PC-9 (cell line): Measurements from ENCODE around the gene LSM11. TPM values are rescaled to one million over a fixed set of nuclear protein-coding genes. Genes with fewer than 3 reads are reported as not detected.
A peak's percentile ranks its signal among the peaks of the same experiment; 100 is the strongest.
"Not testable (repeated sequence)": the region's sequence is repeated elsewhere in the genome, so short reads cannot be mapped to it uniquely, and the experiment has no call there.

Source experiments
- Bru-seq: library from RNA; stranded (reverse); fragments of 400-500 nt; gene quantifications from one replicate; lab custom pipeline; 2021; lab: Mats Ljungman, UMichigan
- BruChase-seq, 2 experiments: library from RNA; stranded (reverse); fragments of 400-500 nt; gene quantifications; one replicate each; lab custom pipeline; 2021; lab: Mats Ljungman, UMichigan
- BruUV-seq: library from RNA; stranded (reverse); fragments of 400-500 nt; replicated peaks from 2 replicates; lab custom pipeline; 2021; lab: Mats Ljungman, UMichigan
- CTCF ChIA-PET: fragments of 300-600 bp; sonication (Branson Sonifier 250); formaldehyde crosslinking; loops from one replicate; lab custom pipeline; 2022; ENCODE audit warnings: antibody characterized with exemption; lab: Charles Lee
- POLR2A ChIA-PET: fragments of 300-600 bp; sonication (Branson Sonifier 250); formaldehyde crosslinking; loops from one replicate; lab custom pipeline; 2022; ENCODE audit warnings: antibody characterized with exemption; ENCODE audit not compliant: unreplicated experiment; lab: Charles Lee
- DNase-seq, 2 experiments: peaks; one replicate each; pipeline versions ENCODE4 v3.0.0 to v3.0.0-alpha.2; 2015 to 2022; ENCODE audit warnings: mixed read lengths in 1 of 2
- H2AFZ ChIP-seq: fragments of 200-600 bp; sonication (generic); 2 replicates; pipeline ENCODE4 v1.8.1; 2017; ENCODE audit warnings: antibody characterized with exemption
- H3F3A ChIP-seq: fragments of 200-600 bp; sonication (generic); 2 replicates; pipeline ENCODE4 v1.8.1; 2017; ENCODE audit warnings: antibody characterized with exemption, mild to moderate bottlenecking, low read depth; ENCODE audit not compliant: insufficient read depth
- H3K27ac ChIP-seq: fragments of 200-600 bp; sonication (generic); 2 replicates; pipeline ENCODE4 v1.6.1; 2016; ENCODE audit warnings: mixed run types
- H3K27me3 ChIP-seq: fragments of 200-600 bp; sonication (generic); 2 replicates; pipeline ENCODE4 v1.6.1; 2016; ENCODE audit warnings: low read depth, mixed run types; ENCODE audit not compliant: insufficient read depth
- H3K36me3 ChIP-seq: fragments of 200-600 bp; sonication (generic); 2 replicates; pipeline ENCODE4 v1.6.1; 2016; ENCODE audit warnings: low read depth, mixed run types
- H3K4me1 ChIP-seq: fragments of 200-600 bp; sonication (generic); replicated peaks from 2 replicates; pipeline ENCODE4 v1.6.1; 2016; ENCODE audit warnings: mixed run types; ENCODE audit not compliant: insufficient read depth
- H3K4me2 ChIP-seq: fragments of 200-600 bp; sonication (generic); 2 replicates; pipeline ENCODE4 v1.6.1; 2017; ENCODE audit warnings: mixed run types
- H3K4me3 ChIP-seq: fragments of 200-600 bp; sonication (generic); 2 replicates; pipeline ENCODE4 v1.6.1; 2016; ENCODE audit warnings: mixed run types
- H3K79me2 ChIP-seq: fragments of 200-600 bp; sonication (generic); 2 replicates; pipeline ENCODE4 v1.6.1; 2017; ENCODE audit warnings: low read depth, mixed run types
- H3K9me2 ChIP-seq: fragments of 200-600 bp; sonication (generic); 2 replicates; pipeline ENCODE4 v1.8.1; 2017; ENCODE audit warnings: mild to moderate bottlenecking; ENCODE audit not compliant: insufficient read depth
- H3K9me3 ChIP-seq: fragments of 200-600 bp; sonication (generic); 2 replicates; pipeline ENCODE4 v1.8.1; 2016; ENCODE audit warnings: low read depth; ENCODE audit not compliant: insufficient read depth
- H4K20me1 ChIP-seq: fragments of 200-600 bp; sonication (generic); 2 replicates; pipeline ENCODE4 v1.8.1; 2017; ENCODE audit not compliant: insufficient read depth
- EZH2 ChIP-seq: fragments of 200-600 bp; sonication (generic); IDR thresholded peaks from 2 replicates; pipeline ENCODE4 v1.8.0; 2017; ENCODE audit warnings: antibody characterized with exemption, low read depth
- intact Hi-C: fragments of 100-400 bp; cut with micrococcal nuclease; formaldehyde crosslinking; loops from one replicate; pipeline ENCODE4 v1.10.0; 2022; ENCODE audit not compliant: unreplicated experiment
- long read RNA-seq: library from polyadenylated mRNA; stranded (forward); transcript quantifications from one replicate; pipeline ENCODE4 v2.0.0, GENCODE V29; 2022
- total RNA-seq: library from RNA; stranded (reverse); gene quantifications from 2 replicates; pipeline ENCODE4 v1.2.3, GENCODE V29; 2021
- TF ChIP-seq, protein P1 (sequence below): fragments of 200-600 bp; sonication (generic); conservative IDR thresholded peaks from 2 replicates; pipeline ENCODE4 v1.6.1; 2017; ENCODE audit warnings: mixed run types, antibody characterized with exemption, mild to moderate bottlenecking, moderate library complexity

Gene LSM11
- total RNA-seq (1.9 and 2.1 TPM in 2 replicates), Bru-seq, nascent RNA (percentile 51 among the genes with signal in this experiment), BruChase-seq, experiment 1, labeled RNA remaining after a 2-hour chase (percentile 52 among the genes with signal in this experiment), BruChase-seq, experiment 2, labeled RNA remaining after a 6-hour chase (percentile 49 among the genes with signal in this experiment)
- long read RNA-seq, full-length matches to known transcripts, result 1 of 1 reads
- long read RNA-seq, partial matches to known transcripts, result 0 of 1 reads
- long read RNA-seq, other reads (novel, unspliced or antisense), result 0 of 1 reads

- H4K20me1 ChIP-seq, result no peaks in the 10 kb centered on the region
- no peak for TF ChIP-seq EZH2
- TF ChIP-seq, protein P1, sequence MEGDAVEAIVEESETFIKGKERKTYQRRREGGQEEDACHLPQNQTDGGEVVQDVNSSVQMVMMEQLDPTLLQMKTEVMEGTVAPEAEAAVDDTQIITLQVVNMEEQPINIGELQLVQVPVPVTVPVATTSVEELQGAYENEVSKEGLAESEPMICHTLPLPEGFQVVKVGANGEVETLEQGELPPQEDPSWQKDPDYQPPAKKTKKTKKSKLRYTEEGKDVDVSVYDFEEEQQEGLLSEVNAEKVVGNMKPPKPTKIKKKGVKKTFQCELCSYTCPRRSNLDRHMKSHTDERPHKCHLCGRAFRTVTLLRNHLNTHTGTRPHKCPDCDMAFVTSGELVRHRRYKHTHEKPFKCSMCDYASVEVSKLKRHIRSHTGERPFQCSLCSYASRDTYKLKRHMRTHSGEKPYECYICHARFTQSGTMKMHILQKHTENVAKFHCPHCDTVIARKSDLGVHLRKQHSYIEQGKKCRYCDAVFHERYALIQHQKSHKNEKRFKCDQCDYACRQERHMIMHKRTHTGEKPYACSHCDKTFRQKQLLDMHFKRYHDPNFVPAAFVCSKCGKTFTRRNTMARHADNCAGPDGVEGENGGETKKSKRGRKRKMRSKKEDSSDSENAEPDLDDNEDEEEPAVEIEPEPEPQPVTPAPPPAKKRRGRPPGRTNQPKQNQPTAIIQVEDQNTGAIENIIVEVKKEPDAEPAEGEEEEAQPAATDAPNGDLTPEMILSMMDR, result peak; percentile 95
- no peaks in the 10 kb centered on the region for H3K27me3 ChIP-seq
- peak within 1 kb of the TSS; percentile 96 for H2AFZ ChIP-seq
- peaks cover 3% of the 10 kb centered on the region; the same call in 1 of the 2 replicates for H3F3A ChIP-seq
- H3K4me3 ChIP-seq, result peak within 1 kb of the TSS; percentile 89
- peak; percentile 66 to 94 for DNase-seq
- no peak within 1 kb of the TSS for H3K27ac ChIP-seq
- H3K9me2 ChIP-seq, result no peaks in the 10 kb centered on the region
- intact Hi-C loops, result loop anchor here (1.0 to 5.0 kb wide), 8 partner anchors 74 to 601 kb away; partner anchors contain the start of gene MED7
- no peaks in the 10 kb centered on the region for H3K9me3 ChIP-seq
- H3K79me2 ChIP-seq, result no peaks in the 10 kb centered on the region
- CTCF ChIA-PET, result interaction anchor here (0.6 to 2.6 kb wide), 11 partner anchors 10 to 440 kb away, joined by 3 to 14 read pairs (median 4); partner anchors contain the start of gene THG1L
- H3K36me3 ChIP-seq, result no peaks in the 10 kb centered on the region
- BruUV-seq, result no TSS peak
- POLR2A ChIA-PET, result interaction anchor here (0.6 kb wide), 1 partner anchor 154 kb away, joined by 3 read pairs; no protein-coding TSS in a partner anchor
- peaks cover 12% of the 10 kb centered on the region for H3K4me1 ChIP-seq
- peak within 1 kb of the TSS; percentile 90 for H3K4me2 ChIP-seq
Measured at GRCh38 chr5:157743163-157744050, at the start of gene LSM11. TSS of gene LSM11 (plus strand) at chr5:157743712. CDS start at chr5:157743751, 39 bp downstream.

DNA sequence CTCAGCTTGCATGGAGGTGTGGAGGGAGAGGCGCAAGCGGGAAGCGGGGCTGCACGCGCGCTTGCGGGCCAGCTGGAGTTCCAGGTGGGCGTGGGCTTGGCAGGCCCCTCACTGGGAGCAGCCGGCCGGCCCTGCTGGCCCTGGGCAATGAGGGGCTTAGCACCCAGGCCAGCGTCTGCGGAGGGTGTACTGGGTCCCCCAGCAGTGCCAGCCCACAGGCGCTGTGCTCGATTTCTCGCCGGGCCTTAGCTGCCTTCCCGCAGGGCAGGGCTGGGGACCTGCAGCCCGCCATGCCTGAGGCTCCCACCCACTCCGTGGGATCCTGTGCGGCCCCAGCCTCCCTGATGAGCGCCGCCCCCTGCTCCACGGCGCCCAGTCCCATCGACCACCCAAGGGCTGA is 49.7 kb upstream of the LSM11 start:
- H3K4me1 ChIP-seq, CTCF ChIA-PET, H3K27ac ChIP-seq, H3K9me3 ChIP-seq, H2AFZ ChIP-seq, H3K27me3 ChIP-seq, H3K79me2 ChIP-seq, H3K4me2 ChIP-seq, H3K36me3 ChIP-seq, BruUV-seq, H4K20me1 ChIP-seq, intact Hi-C loops, H3K9me2 ChIP-seq, POLR2A ChIA-PET, H3K4me3 ChIP-seq, DNase-seq, H3F3A ChIP-seq: not testable (repeated sequence)

DNA sequence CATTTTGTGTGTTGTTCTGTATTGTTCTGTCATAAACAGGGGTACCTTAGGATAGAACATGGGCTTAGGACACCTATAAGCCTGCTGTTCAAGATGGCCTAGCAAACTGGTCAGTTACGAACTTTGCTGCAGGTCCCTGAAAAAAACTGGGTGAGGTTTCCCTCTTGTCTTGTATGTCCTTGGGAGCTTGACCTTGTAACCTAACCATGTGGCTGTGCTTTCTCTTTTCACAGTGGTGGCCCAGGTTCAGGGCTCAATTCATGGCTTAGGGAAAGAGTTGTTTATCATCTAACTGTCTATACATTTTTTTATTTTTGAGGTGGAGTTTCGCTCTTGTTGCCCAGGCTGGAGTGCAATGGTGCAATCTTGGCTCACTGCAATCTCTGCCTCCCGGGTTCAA is 47.4 kb upstream of the LSM11 start:
- H3K27ac ChIP-seq, H4K20me1 ChIP-seq, H3K9me2 ChIP-seq, BruUV-seq, H3K36me3 ChIP-seq, H2AFZ ChIP-seq, H3K4me3 ChIP-seq, CTCF ChIA-PET, POLR2A ChIA-PET, H3K4me1 ChIP-seq, H3K9me3 ChIP-seq, intact Hi-C loops, DNase-seq, H3F3A ChIP-seq, H3K79me2 ChIP-seq, H3K4me2 ChIP-seq, H3K27me3 ChIP-seq: not testable (repeated sequence)

DNA sequence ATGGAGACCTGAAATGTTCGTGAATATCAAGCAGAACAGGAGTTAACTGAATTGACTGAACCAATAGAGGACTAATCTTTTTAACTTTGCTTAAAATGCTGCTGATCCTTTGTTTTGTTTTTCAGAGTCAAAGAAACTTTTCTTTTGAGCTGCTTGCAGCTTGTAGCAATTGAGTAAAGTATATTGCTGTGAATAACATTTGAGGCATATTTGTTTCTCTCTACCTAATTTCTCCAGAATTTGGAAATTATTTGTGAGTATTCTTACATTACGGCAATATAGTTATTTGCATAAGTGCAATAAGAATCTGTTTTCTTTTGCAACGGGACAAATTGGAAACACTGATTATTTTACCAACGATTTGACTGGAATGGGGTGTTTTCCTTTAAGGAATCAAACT is 44.8 kb upstream of the LSM11 start:
- H3K4me1 ChIP-seq, POLR2A ChIA-PET, H3K27ac ChIP-seq, CTCF ChIA-PET, H4K20me1 ChIP-seq, BruUV-seq, H3K9me3 ChIP-seq, H3F3A ChIP-seq, DNase-seq, H3K79me2 ChIP-seq, H3K27me3 ChIP-seq, intact Hi-C loops, H3K36me3 ChIP-seq, H3K4me2 ChIP-seq, H2AFZ ChIP-seq, H3K4me3 ChIP-seq, H3K9me2 ChIP-seq: not testable (repeated sequence)
